ENCODE results near the gene NUDT19.

DNA sequence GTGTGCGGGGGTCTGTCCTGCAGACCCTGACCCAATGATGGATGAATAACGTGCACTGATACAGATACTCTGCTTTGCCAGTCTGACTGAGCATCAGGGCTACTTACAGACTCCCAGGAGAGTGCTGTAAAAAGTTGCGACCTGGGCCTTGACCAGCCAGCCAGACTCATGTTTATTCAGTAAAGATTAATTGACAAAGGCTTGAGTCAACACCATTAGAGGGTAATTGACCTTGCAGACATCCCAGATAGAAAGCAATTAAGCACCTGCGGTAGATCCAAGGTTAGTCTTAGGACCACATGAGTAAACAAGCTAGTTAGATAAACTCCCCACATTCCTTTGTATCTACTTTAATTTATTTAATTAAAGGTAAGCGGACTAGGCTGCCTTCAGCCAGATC is 10.4 kb downstream of the NUDT19 start:
- TF ChIP-seq, protein P1, sequence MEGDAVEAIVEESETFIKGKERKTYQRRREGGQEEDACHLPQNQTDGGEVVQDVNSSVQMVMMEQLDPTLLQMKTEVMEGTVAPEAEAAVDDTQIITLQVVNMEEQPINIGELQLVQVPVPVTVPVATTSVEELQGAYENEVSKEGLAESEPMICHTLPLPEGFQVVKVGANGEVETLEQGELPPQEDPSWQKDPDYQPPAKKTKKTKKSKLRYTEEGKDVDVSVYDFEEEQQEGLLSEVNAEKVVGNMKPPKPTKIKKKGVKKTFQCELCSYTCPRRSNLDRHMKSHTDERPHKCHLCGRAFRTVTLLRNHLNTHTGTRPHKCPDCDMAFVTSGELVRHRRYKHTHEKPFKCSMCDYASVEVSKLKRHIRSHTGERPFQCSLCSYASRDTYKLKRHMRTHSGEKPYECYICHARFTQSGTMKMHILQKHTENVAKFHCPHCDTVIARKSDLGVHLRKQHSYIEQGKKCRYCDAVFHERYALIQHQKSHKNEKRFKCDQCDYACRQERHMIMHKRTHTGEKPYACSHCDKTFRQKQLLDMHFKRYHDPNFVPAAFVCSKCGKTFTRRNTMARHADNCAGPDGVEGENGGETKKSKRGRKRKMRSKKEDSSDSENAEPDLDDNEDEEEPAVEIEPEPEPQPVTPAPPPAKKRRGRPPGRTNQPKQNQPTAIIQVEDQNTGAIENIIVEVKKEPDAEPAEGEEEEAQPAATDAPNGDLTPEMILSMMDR (IDR thresholded peaks at IDR 0.05) = no peak
- no peak for TF ChIP-seq POLR2A (IDR thresholded peaks at IDR 0.05)
- TF ChIP-seq POLR2AphosphoS5 (IDR thresholded peaks at IDR 0.05) = no peak
- no peak for TF ChIP-seq EP300 (IDR thresholded peaks at IDR 0.05)
